Mesodermal cell (in vitro differentiated cells): ENCODE data around the gene SH3BGR.
A peak's percentile ranks its signal among the peaks of the same experiment; 100 is the strongest.

Experiments
- H3K27ac ChIP-seq: 2 replicates; pipeline ENCODE4 v1.7.0; 2013; ENCODE audit warnings: mild to moderate bottlenecking, low read depth, low read length, moderate library complexity; ENCODE audit not compliant: severe bottlenecking
- H3K36me3 ChIP-seq: 2 replicates; pipeline ENCODE4 v1.7.1; 2013; ENCODE audit warnings: mild to moderate bottlenecking, low read length, moderate library complexity; ENCODE audit not compliant: control insufficient read depth, insufficient read depth
- H3K4me1 ChIP-seq: one replicate; pipeline ENCODE4 v1.7.1; 2013; ENCODE audit warnings: mild to moderate bottlenecking, low read length; ENCODE audit not compliant: insufficient read depth, control insufficient read depth, poor library complexity, severe bottlenecking
- H3K4me3 ChIP-seq: 2 replicates; pipeline ENCODE4 v1.7.0; 2013; ENCODE audit warnings: low read length, control low read depth, mild to moderate bottlenecking; ENCODE audit not compliant: insufficient read depth, poor library complexity, severe bottlenecking; ENCODE audit errors: extremely low read depth
- H3K9me3 ChIP-seq: 2 replicates; pipeline ENCODE4 v1.7.1; 2013; ENCODE audit warnings: mild to moderate bottlenecking, low read length, moderate library complexity; ENCODE audit not compliant: control insufficient read depth
- WGBS, 2 experiments: methylation state at CpG; one replicate each; pipeline ENCODE4 v1.1.5; 2013; ENCODE audit warnings: missing lambda C conversion rate in 2 of 2; ENCODE audit not compliant: insufficient coverage in 2 of 2; 5-methylcytosine and 5-hydroxymethylcytosine counted together

Gene SH3BGR

GRCh38 chr21:39515684-39516472 lies 64.1 kb downstream of the SH3BGR start:
- H3K4me1 ChIP-seq, result no peaks in the 10 kb centered on the region
- no peaks in the 10 kb centered on the region for H3K36me3 ChIP-seq
- H3K9me3 ChIP-seq, result no peaks in the 10 kb centered on the region
- 60% methylated on average over 1 of the region's 8 CpGs; no CpG with 5 or more reads in 1 of the 2 experiments for WGBS, 2 experiments
- H3K27ac ChIP-seq, result no peak overlapping the region
- no peak overlapping the region for H3K4me3 ChIP-seq

GRCh38 chr21:39518055-39518846 lies 66.5 kb downstream of the SH3BGR start:
- 50 to 87% methylated on average over 3 to 8 of the region's 13 CpGs for WGBS, 2 experiments
- H3K4me1 ChIP-seq, result no peaks in the 10 kb centered on the region
- H3K4me3 ChIP-seq, result no peak overlapping the region
- no peaks in the 10 kb centered on the region for H3K9me3 ChIP-seq
- H3K36me3 ChIP-seq, result no peaks in the 10 kb centered on the region
- no peak overlapping the region for H3K27ac ChIP-seq

- no peak overlapping the region for H3K27ac ChIP-seq
- H3K9me3 ChIP-seq, result no peaks in the 10 kb centered on the region
- no peak overlapping the region for H3K4me3 ChIP-seq
- no peaks in the 10 kb centered on the region for H3K4me1 ChIP-seq
- 100% methylated on average over 1 of the region's 5 CpGs for WGBS, 2 experiments
- H3K36me3 ChIP-seq, result no peaks in the 10 kb centered on the region
Observed at GRCh38 chr21:39518847-39519210, 67.1 kb downstream of the SH3BGR start.

- Histone ChIP-seq H3K9me3 (no peaks in the 10 kb centered on the region), H3K36me3 (no peaks in the 10 kb centered on the region), H3K27ac (no peak overlapping the region), H3K4me3 (no peak overlapping the region), H3K4me1 (peaks cover 8% of the 10 kb centered on the region)
- 90 to 97% methylated on average over 4 to 5 of the region's 8 CpGs for WGBS, 2 experiments
Observed at GRCh38 chr21:39519835-39520234, 68.1 kb downstream of the SH3BGR start.

- Histone ChIP-seq H3K36me3 (no peaks in the 10 kb centered on the region), H3K4me1 (peaks cover 8% of the 10 kb centered on the region), H3K27ac (no peak overlapping the region), H3K9me3 (no peaks in the 10 kb centered on the region), H3K4me3 (no peak overlapping the region)
Observed at GRCh38 chr21:39523399-39523798, 71.6 kb downstream of the SH3BGR start.

GRCh38 chr21:39523915-39524314 lies 72.1 kb downstream of the SH3BGR start:
- 88 to 100% methylated on average over 1 of the region's 1 CpG for WGBS, 2 experiments
- no peaks in the 10 kb centered on the region for H3K36me3 ChIP-seq
- peaks cover 8% of the 10 kb centered on the region for H3K4me1 ChIP-seq
- no peak overlapping the region for H3K4me3 ChIP-seq
- H3K9me3 ChIP-seq, result no peaks in the 10 kb centered on the region
- H3K27ac ChIP-seq, result peak overlapping the region; percentile 68

GRCh38 chr21:39525129-39525528 lies 73.4 kb downstream of the SH3BGR start:
- WGBS, 2 experiments, result 88 to 89% methylated on average over 3 of the region's 3 CpGs
- Histone ChIP-seq H3K9me3 (no peaks in the 10 kb centered on the region), H3K4me1 (peaks cover 8% of the 10 kb centered on the region), H3K36me3 (no peaks in the 10 kb centered on the region), H3K4me3 (no peak overlapping the region), H3K27ac (no peak overlapping the region)

GRCh38 chr21:39525601-39526000 lies 73.8 kb downstream of the SH3BGR start:
- H3K9me3 ChIP-seq, result no peaks in the 10 kb centered on the region
- no peaks in the 10 kb centered on the region for H3K36me3 ChIP-seq
- H3K4me1 ChIP-seq, result peaks cover 8% of the 10 kb centered on the region
- H3K27ac ChIP-seq, result no peak overlapping the region
- H3K4me3 ChIP-seq, result no peak overlapping the region
- WGBS, 2 experiments, result 91% methylated on average over 10 to 12 of the region's 12 CpGs

- H3K4me1 ChIP-seq, result peaks cover 10% of the 10 kb centered on the region
- H3K9me3 ChIP-seq, result no peaks in the 10 kb centered on the region
- H3K36me3 ChIP-seq, result no peaks in the 10 kb centered on the region
- no peak overlapping the region for H3K27ac ChIP-seq
- 87 to 100% methylated on average over 1 to 5 of the region's 5 CpGs for WGBS, 2 experiments
- no peak overlapping the region for H3K4me3 ChIP-seq
Observed at GRCh38 chr21:39527067-39527595, 75.4 kb downstream of the SH3BGR start.

GRCh38 chr21:39527664-39528381 lies 76.1 kb downstream of the SH3BGR start:
- Histone ChIP-seq H3K36me3 (no peaks in the 10 kb centered on the region), H3K4me1 (peaks cover 10% of the 10 kb centered on the region), H3K27ac (no peak overlapping the region), H3K4me3 (no peak overlapping the region), H3K9me3 (no peaks in the 10 kb centered on the region)
- 75 to 82% methylated on average over 8 of the region's 8 CpGs for WGBS, 2 experiments
